Upper lobe of left lung (tissue), 6 donors: ENCODE measurements around the gene GET3. TPM values are rescaled to one million over a fixed set of nuclear protein-coding genes. Genes with fewer than 3 reads are reported as not detected.

Source experiments
- ATAC-seq, 2 donors: fragments of 200-7000 bp; cut with Tn5 transposase; one replicate each; pipeline ENCODE4 v1.9.1; 2022; ENCODE audit warnings: mild to moderate bottlenecking in 2 of 2, moderate library complexity in 2 of 2; ENCODE audit not compliant: low FRiP score in 2 of 2
- DNase-seq, 2 donors: peaks; one replicate each; pipeline ENCODE4 v3.0.0-alpha.2; 2019 to 2020
- H3K27ac ChIP-seq, 4 donors: fragments of 200-600 bp; sonication (generic); one replicate each; pipeline ENCODE4 v1.5.1; 2016 to 2019
- H3K27me3 ChIP-seq, 4 donors: fragments of 200-600 bp; sonication (generic); one replicate each; pipeline ENCODE4 v1.5.1; 2017 to 2019
- H3K36me3 ChIP-seq, 4 donors: fragments of 200-600 bp; sonication (generic); one replicate each; pipeline ENCODE4 v1.5.1; 2016 to 2019
- H3K4me1 ChIP-seq, 4 donors: fragments of 200-600 bp; sonication (generic); one replicate each; pipeline ENCODE4 v1.5.1; 2018 to 2019
- H3K4me3 ChIP-seq, 4 donors: fragments of 200-600 bp; sonication (generic); one replicate each; pipeline ENCODE4 v1.5.1; 2017 to 2019; ENCODE audit warnings: mild to moderate bottlenecking in 2 of 4, moderate library complexity in 1 of 4
- H3K9me3 ChIP-seq, 4 donors: fragments of 200-600 bp; sonication (generic); one replicate each; pipeline ENCODE4 v1.5.1; 2018 to 2019
- EP300 ChIP-seq, 4 donors: sonication (generic); formaldehyde crosslinking; IDR thresholded peaks; one replicate each; pipeline ENCODE4 v1.5.1; 2017; ENCODE audit warnings: antibody characterized with exemption in 4 of 4, control low read depth in 2 of 4
- POLR2A ChIP-seq, 4 donors: fragments of 450-650 bp; IDR thresholded peaks; one replicate each; pipeline ENCODE4 v1.5.1; 2016 to 2017; ENCODE audit warnings: antibody characterized with exemption in 4 of 4, mild to moderate bottlenecking in 2 of 4
- POLR2AphosphoS5 ChIP-seq, 2 donors: sonication (generic); formaldehyde crosslinking; IDR thresholded peaks; one replicate each; pipeline ENCODE4 v1.5.1; 2017; ENCODE audit warnings: antibody characterized with exemption in 2 of 2
- WGBS, 2 donors: methylation state at CpG; one replicate each; pipeline ENCODE4 v1.1.5; 2017 to 2018; 5-methylcytosine and 5-hydroxymethylcytosine counted together
- total RNA-seq, 6 donors: library from RNA; depleted of rRNA in 4 of 6; stranded (reverse); fragments of >200 nt in 4 of 6; gene quantifications; one replicate each; pipeline versions ENCODE4 v1.1.0 to v1.2.1, GENCODE V29; 2016 to 2021
- TF ChIP-seq, protein P1 (sequence below), 6 experiments: fragments of 450-650 bp in 4 of 6; fragments of 200-600 bp in 2 of 6; sonication (generic) in 2 of 6; IDR thresholded peaks; one replicate each; pipeline ENCODE4 v1.5.1; 2016 to 2019; ENCODE audit warnings: antibody characterized with exemption in 6 of 6
- donor health status: DM: no; HTN: no; CAD: no; lungs with moderate emphysema.
- donor health status: DM: no; HTN: yes; CAD: no; lungs with severe emphysema.

Gene GET3
- total RNA-seq, 6 donors from 2014 or later: 14.7 to 71.7 (median 49.8) TPM

DNA sequence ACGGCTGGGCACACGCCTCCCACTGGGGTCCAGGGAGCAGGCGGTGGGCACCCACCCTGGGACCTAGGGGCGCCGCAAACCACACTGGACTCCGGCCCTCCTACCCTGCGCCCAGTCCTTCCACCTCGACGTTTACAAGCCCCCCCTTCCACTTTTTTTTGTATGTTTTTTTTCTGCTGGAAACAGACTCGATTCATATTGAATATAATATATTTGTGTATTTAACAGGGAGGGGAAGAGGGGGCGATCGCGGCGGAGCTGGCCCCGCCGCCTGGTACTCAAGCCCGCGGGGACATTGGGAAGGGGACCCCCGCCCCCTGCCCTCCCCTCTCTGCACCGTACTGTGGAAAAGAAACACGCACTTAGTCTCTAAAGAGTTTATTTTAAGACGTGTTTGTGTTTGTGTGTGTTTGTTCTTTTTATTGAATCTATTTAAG lies 55.6 kb downstream of the GET3 start:
- Histone ChIP-seq H3K9me3 (no peaks in the 10 kb centered on the region), H3K4me3 (peak overlapping the region; percentile 84 to 96 (median 94)), H3K27me3 (no peaks in the 10 kb centered on the region), H3K36me3 (peaks cover 0 to 11% (median 0%) of the 10 kb centered on the region in 4 donors), H3K4me1 (peaks cover 39 to 52% (median 43%) of the 10 kb centered on the region in 4 donors), H3K27ac (peak overlapping the region; percentile 96 to 100 (median 98))
- DNase-seq (peak in 1 of 2 donors; percentile 89), ATAC-seq (no peak)
- TF ChIP-seq, protein P1, sequence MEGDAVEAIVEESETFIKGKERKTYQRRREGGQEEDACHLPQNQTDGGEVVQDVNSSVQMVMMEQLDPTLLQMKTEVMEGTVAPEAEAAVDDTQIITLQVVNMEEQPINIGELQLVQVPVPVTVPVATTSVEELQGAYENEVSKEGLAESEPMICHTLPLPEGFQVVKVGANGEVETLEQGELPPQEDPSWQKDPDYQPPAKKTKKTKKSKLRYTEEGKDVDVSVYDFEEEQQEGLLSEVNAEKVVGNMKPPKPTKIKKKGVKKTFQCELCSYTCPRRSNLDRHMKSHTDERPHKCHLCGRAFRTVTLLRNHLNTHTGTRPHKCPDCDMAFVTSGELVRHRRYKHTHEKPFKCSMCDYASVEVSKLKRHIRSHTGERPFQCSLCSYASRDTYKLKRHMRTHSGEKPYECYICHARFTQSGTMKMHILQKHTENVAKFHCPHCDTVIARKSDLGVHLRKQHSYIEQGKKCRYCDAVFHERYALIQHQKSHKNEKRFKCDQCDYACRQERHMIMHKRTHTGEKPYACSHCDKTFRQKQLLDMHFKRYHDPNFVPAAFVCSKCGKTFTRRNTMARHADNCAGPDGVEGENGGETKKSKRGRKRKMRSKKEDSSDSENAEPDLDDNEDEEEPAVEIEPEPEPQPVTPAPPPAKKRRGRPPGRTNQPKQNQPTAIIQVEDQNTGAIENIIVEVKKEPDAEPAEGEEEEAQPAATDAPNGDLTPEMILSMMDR (IDR thresholded peaks at IDR 0.05): no peak
- no peak for TF ChIP-seq EP300 (IDR thresholded peaks at IDR 0.05)
- no peak for TF ChIP-seq POLR2A (IDR thresholded peaks at IDR 0.05)
- no peak for TF ChIP-seq POLR2AphosphoS5 (IDR thresholded peaks at IDR 0.05)
- 0 to 1% methylated on average over 22 of the region's 22 CpGs for WGBS, 2 donors

DNA sequence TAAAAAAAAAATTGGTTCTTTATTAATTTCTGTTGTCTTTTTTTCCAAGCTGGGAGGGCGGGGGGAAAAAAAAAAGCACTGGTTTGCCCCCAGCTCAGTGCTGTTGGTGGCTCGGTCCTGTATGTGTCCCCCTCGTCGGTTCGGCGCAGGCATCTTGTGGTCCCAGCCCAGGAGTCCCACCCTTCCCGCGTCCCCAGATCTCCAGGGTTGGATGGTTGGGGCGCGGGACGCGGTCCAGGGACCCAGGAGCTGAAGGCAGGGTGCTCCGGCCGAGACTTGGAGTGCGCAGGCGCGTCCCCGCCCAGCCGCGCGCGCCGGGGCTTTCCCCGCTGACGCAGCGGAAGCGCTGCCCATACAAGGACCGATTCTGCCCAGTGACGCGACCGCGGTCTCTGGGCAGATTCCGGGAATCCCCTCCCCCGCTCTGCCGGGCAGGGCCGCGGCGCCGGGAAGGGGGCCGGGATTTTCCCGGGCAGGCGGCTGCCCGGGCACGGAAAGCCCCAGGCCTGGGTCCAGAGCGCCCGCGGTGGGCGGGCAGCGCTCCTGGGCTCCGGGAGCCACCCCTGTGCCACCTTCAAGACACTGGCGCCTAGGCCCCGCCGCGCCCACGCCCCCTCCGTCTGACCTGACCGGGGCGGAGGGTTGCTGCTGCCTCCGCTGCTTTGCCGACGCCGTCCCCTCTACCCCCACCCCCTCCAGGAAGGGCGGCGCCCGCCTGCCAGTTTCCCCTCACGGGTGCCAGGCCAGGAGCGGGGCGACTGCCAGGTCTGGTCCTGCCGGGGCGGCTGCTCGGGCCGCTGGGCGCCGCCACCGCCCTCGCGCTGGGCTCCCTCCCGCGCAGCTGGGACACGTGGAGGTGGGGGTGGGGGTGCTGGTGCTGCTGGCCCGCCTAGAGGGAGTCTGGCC lies 56.2 kb downstream of the GET3 start:
- peaks cover 32 to 46% (median 36%) of the 10 kb centered on the region in 4 donors for H3K4me1 ChIP-seq
- H3K4me3 ChIP-seq: peak overlapping the region; percentile 84 to 96 (median 94)
- peak overlapping the region; percentile 96 to 100 (median 98) for H3K27ac ChIP-seq
- H3K36me3 ChIP-seq: peaks cover 0 to 12% (median 0%) of the 10 kb centered on the region in 4 donors
- no peaks in the 10 kb centered on the region for H3K27me3 ChIP-seq
- no peaks in the 10 kb centered on the region for H3K9me3 ChIP-seq
- peak; percentile 40 to 45 for ATAC-seq
- WGBS, 2 donors: 0% methylated on average over 28 to 38 of the region's 81 CpGs
- TF ChIP-seq, protein P1 (IDR thresholded peaks at IDR 0.05): no peak
- TF ChIP-seq EP300 (IDR thresholded peaks at IDR 0.05) (peak; percentile 82 to 99 (median 98)), POLR2AphosphoS5 (IDR thresholded peaks at IDR 0.05) (peak; percentile 94 to 99), POLR2A (IDR thresholded peaks at IDR 0.05) (peak; percentile 6 to 92 (median 70))
- DNase-seq: peak; percentile 91 to 98

DNA sequence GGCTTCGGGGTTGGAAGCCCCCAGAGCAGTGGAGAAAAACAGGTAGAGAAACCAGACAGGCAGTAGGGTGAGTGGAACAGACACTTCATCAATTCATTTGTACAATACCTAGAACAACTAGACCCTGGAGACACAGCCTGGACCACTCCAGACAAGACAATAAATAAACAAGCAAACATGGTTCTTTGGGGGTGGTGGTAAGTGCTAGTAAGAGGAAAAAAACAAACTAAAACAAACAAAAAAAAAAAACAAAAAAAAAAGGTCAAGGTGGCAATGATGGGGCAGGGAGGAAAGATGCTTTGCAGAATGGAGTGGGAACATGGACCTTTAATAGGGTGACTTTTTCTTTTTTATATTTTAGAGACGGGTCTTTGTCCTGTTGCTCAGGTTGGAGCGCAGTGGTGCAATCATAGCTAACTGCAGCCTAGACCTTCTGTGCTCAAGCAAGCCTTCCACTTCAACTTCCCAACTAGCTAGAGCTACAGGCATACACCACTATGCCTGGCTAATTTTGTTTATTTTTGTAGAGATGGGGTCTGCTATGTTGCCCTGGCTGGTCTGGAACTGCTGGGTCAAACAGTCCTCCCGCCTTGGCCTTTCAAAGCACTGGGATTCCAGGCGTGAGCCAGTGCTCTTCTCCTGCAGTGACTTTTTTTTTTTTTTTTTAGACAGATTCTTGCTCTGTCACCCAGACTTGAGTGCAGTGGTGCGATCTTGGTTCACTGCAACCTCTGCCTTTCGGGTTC lies 57.1 kb downstream of the GET3 start:
- Histone ChIP-seq H3K4me1 (peaks cover 25 to 37% (median 28%) of the 10 kb centered on the region in 4 donors), H3K36me3 (peaks cover 0 to 21% (median 6%) of the 10 kb centered on the region in 4 donors), H3K27ac (peak overlapping the region; percentile 96 to 100 (median 98)), H3K9me3 (no peaks in the 10 kb centered on the region), H3K27me3 (no peaks in the 10 kb centered on the region), H3K4me3 (peak overlapping the region in 3 of 4 donors; percentile 84 to 96 (median 93))
- peak in 1 of 2 donors; percentile 31 for DNase-seq
- no peak for ATAC-seq
- no peak for TF ChIP-seq EP300 (IDR thresholded peaks at IDR 0.05)
- TF ChIP-seq POLR2AphosphoS5 (IDR thresholded peaks at IDR 0.05): no peak
- TF ChIP-seq, protein P1 (IDR thresholded peaks at IDR 0.05): no peak
- TF ChIP-seq POLR2A (IDR thresholded peaks at IDR 0.05): no peak
- 72 to 75% methylated on average over 7 of the region's 7 CpGs for WGBS, 2 donors

DNA sequence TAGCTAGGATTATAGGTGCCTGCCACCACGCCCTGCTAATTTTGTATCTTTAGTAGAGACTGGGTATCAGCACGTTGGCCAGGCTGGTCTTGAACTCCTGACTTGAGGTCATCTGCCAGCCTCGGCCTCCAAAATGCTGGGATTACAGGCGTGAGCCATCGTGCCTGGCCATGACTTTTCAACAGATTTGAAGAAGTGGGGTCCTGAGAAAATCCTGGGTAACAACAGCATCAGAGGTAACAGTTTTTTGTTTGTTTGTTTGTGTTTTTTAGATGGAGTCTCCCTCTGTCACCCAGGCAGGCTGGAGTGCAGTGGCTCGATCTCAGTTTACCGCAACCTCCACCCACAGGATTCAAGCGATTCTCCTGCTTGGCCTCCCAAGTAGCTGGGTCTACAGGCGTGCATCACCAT lies 57.7 kb downstream of the GET3 start:
- Histone ChIP-seq H3K4me1 (peaks cover 25 to 37% (median 29%) of the 10 kb centered on the region in 4 donors), H3K27me3 (no peaks in the 10 kb centered on the region), H3K36me3 (peaks cover 0 to 27% (median 10%) of the 10 kb centered on the region in 4 donors), H3K27ac (peak overlapping the region; percentile 96 to 100 (median 98)), H3K4me3 (peak overlapping the region in 1 of 4 donors; percentile 96), H3K9me3 (no peaks in the 10 kb centered on the region)
- DNase-seq (no peak), ATAC-seq (no peak)
- no peak for TF ChIP-seq EP300 (IDR thresholded peaks at IDR 0.05)
- TF ChIP-seq, protein P1 (IDR thresholded peaks at IDR 0.05): no peak
- TF ChIP-seq POLR2A (IDR thresholded peaks at IDR 0.05): no peak
- TF ChIP-seq POLR2AphosphoS5 (IDR thresholded peaks at IDR 0.05): no peak
- WGBS, 2 donors: 89 to 97% methylated on average over 6 to 9 of the region's 9 CpGs
